ENCODE measurements around the gene NUDT16L1. TPM values are rescaled to one million over a fixed set of nuclear protein-coding genes. Genes with fewer than 3 reads are reported as not detected.

The NUDT16L1 gene
- total and polyA plus RNA-seq, 2 of the 4 experiments (the other 2 are of a cell fraction): 22.9 to 44.3 TPM

- no peak overlapping the region for H3K23ac ChIP-seq (ENCODE audit: low read depth, low read length)
- in situ Hi-C loops (cut with MboI; ENCODE audit: low sequenced_read_pairs): no loop called here
- H3K56ac ChIP-seq (ENCODE audit: extremely low read depth, insufficient read depth, low read length): no peak overlapping the region
- no peak for TF ChIP-seq POLR2A (IDR thresholded peaks at IDR 0.05; ENCODE audit: low read depth, low read length)
- no peak for TF ChIP-seq CHD1 (IDR thresholded peaks at IDR 0.05; ENCODE audit: low read depth, low read length)
- no peak for TF ChIP-seq NFE2L2 (IDR thresholded peaks at IDR 0.05; ENCODE audit: low read depth, low read length)
- TF ChIP-seq ELK1 (IDR thresholded peaks at IDR 0.05; ENCODE audit: borderline replicate concordance, low read depth, low read length): no peak
- no peak for TF ChIP-seq SMC3 (IDR thresholded peaks at IDR 0.05; ENCODE audit: low read depth, low read length)
- no peak for TF ChIP-seq BHLHE40 (IDR thresholded peaks at IDR 0.05; ENCODE audit: low read depth, low read length)
- no peak for TF ChIP-seq CEBPB (IDR thresholded peaks at IDR 0.05; ENCODE audit: low read depth, low read length)
- TF ChIP-seq MAZ (IDR thresholded peaks at IDR 0.05; ENCODE audit: borderline replicate concordance, low read depth, low read length): no peak
- TF ChIP-seq MXI1 (IDR thresholded peaks at IDR 0.05; ENCODE audit: borderline replicate concordance, low read depth, low read length): no peak
- no peak for TF ChIP-seq RCOR1 (IDR thresholded peaks at IDR 0.05; ENCODE audit: insufficient replicate concordance, low read length)
- no peak for TF ChIP-seq MAFK (IDR thresholded peaks at IDR 0.05; ENCODE audit: low read depth, low read length)
- no peak for TF ChIP-seq RAD21 (IDR thresholded peaks at IDR 0.05; ENCODE audit: low read length)
- TF ChIP-seq RFX5 (IDR thresholded peaks at IDR 0.05; ENCODE audit: low read depth, low read length): no peak
- H3K14ac ChIP-seq (replicated peaks; ENCODE audit: low read depth, low read length): no peak overlapping the region
- H3K9me1 ChIP-seq (ENCODE audit: insufficient read depth, low read length): peaks cover 2% of the 10 kb centered on the region; the same call in 1 of the 2 replicates
- H3K4ac ChIP-seq (ENCODE audit: low read depth, low read length): no peak overlapping the region
- no peak overlapping the region for H3K27ac ChIP-seq (ENCODE audit: insufficient read depth, low read length)
- DNase-seq (peak; percentile 60), ATAC-seq (ENCODE audit: low read depth) (peak; percentile 22; the same call in 1 of the 2 replicates)
- no peak overlapping the region for H4K5ac ChIP-seq (ENCODE audit: low read depth, low read length)
- no peaks in the 10 kb centered on the region for H3K9me3 ChIP-seq (ENCODE audit: control insufficient read depth, insufficient read depth, low read length)
- peaks cover 57% of the 10 kb centered on the region for H3K36me3 ChIP-seq (ENCODE audit: control insufficient read depth, insufficient read depth, low read length)
- BruUV-seq (replicated peaks): no TSS peak
- no peak overlapping the region for H3K9ac ChIP-seq (ENCODE audit: low read depth, low read length)
- dilution Hi-C loops (cut with HindIII; ENCODE audit: low sequenced_read_pairs, unreplicated experiment): no loop called here
- peaks cover 11 to 45% of the 10 kb centered on the region in 2 experiments for H3K79me1 ChIP-seq (ENCODE audit: low read depth in 1 of 2, low read length in 2 of 2)
- H2BK5ac ChIP-seq (ENCODE audit: low read depth, low read length, poor library complexity, severe bottlenecking): no peak overlapping the region
- H4K8ac ChIP-seq (ENCODE audit: low read depth in 2 of 2, low read length in 2 of 2): no peak overlapping the region
- H2AK5ac ChIP-seq (ENCODE audit: low read depth, low read length): no peak overlapping the region
- H2AFZ ChIP-seq (replicated peaks; ENCODE audit: low read length, poor library complexity): no peak overlapping the region
- no peak overlapping the region for H3K4me2 ChIP-seq (ENCODE audit: low read depth, low read length)
- no peak overlapping the region for H2BK120ac ChIP-seq (ENCODE audit: low read depth, low read length)
- H2AK9ac ChIP-seq (replicated peaks; ENCODE audit: low read depth, low read length, poor library complexity): peak overlapping the region; percentile 84
- no peak overlapping the region for H2BK15ac ChIP-seq (ENCODE audit: low read depth, low read length)
- no peak overlapping the region for H4K91ac ChIP-seq (ENCODE audit: insufficient read depth, low read depth, low read length)
- no peaks in the 10 kb centered on the region for H3K27me3 ChIP-seq (ENCODE audit: control insufficient read depth, insufficient read depth, low read length)
- no peak overlapping the region for H3K4me3 ChIP-seq (ENCODE audit: insufficient read depth, low read depth, low read length)
- no peaks in the 10 kb centered on the region for H3K4me1 ChIP-seq (ENCODE audit: control insufficient read depth, insufficient read depth, low read length)
- no peak overlapping the region for H3K18ac ChIP-seq (ENCODE audit: low read depth, low read length)
- H2BK20ac ChIP-seq (ENCODE audit: low read depth, low read length): no peak overlapping the region
- intact Hi-C loops (cut with micrococcal nuclease): no loop called here
- ChIA-PET CTCF (no interaction called here), POLR2A (ENCODE audit: unreplicated experiment) (no interaction called here)
- peaks cover 35% of the 10 kb centered on the region; the same call in 1 of the 2 replicates for H4K20me1 ChIP-seq (ENCODE audit: insufficient read depth, low read length)
- WGBS, 2 experiments (ENCODE audit: extremely low coverage in 2 of 2, insufficient read length in 1 of 2): 64% methylated on average over 5 of the region's 18 CpGs; no CpG with 5 or more reads in 1 of the 2 experiments
Observed at GRCh38 chr16:4660454-4661007, 32.8 kb upstream of the NUDT16L1 start.
